ENCODE data around the gene PCDHB7. TPM values are rescaled to one million over a fixed set of nuclear protein-coding genes. Genes with fewer than 3 reads are reported as not detected.
"Not testable (repeated sequence)": the region's sequence is repeated elsewhere in the genome, so short reads cannot be mapped to it uniquely, and the experiment has no call there.

Gene PCDHB7
- total and polyA plus RNA-seq, 2 of the 4 experiments (the other 2 are of a cell fraction), result 0.18 to 0.38 TPM

DNA sequence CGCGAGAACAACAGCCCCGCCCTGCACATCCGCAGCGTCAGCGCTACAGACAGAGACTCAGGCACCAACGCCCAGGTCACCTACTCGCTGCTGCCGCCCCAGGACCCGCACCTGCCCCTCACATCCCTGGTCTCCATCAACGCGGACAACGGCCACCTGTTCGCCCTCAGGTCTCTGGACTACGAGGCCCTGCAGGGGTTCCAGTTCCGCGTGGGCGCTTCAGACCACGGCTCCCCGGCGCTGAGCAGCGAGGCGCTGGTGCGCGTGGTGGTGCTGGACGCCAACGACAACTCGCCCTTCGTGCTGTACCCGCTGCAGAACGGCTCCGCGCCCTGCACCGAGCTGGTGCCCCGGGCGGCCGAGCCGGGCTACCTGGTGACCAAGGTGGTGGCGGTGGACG is 43.1 kb downstream of the PCDHB7 start:
- CTCF ChIA-PET; H2AK9ac ChIP-seq (replicated peaks; ENCODE audit: low read depth, low read length, poor library complexity); intact Hi-C loops (cut with micrococcal nuclease); H2BK120ac ChIP-seq (ENCODE audit: low read depth, low read length); H3K4me3 ChIP-seq (ENCODE audit: insufficient read depth, low read depth, low read length); H2AFZ ChIP-seq (replicated peaks; ENCODE audit: low read length, poor library complexity); H3K4me1 ChIP-seq (ENCODE audit: control insufficient read depth, insufficient read depth, low read length); H2BK20ac ChIP-seq (ENCODE audit: low read depth, low read length); H2AK5ac ChIP-seq (ENCODE audit: low read depth, low read length); H3K9ac ChIP-seq (ENCODE audit: low read depth, low read length); H3K14ac ChIP-seq (replicated peaks; ENCODE audit: low read depth, low read length); POLR2A ChIA-PET (ENCODE audit: unreplicated experiment); H2BK5ac ChIP-seq (ENCODE audit: low read depth, low read length, poor library complexity, severe bottlenecking); H4K91ac ChIP-seq (ENCODE audit: insufficient read depth, low read depth, low read length); H3K27ac ChIP-seq (ENCODE audit: insufficient read depth, low read length); H4K5ac ChIP-seq (ENCODE audit: low read depth, low read length); H4K8ac ChIP-seq (ENCODE audit: low read depth in 2 of 2, low read length in 2 of 2); H3K56ac ChIP-seq (ENCODE audit: extremely low read depth, insufficient read depth, low read length); H3K79me1 ChIP-seq (ENCODE audit: low read depth in 1 of 2, low read length in 2 of 2); DNase-seq; H2BK15ac ChIP-seq (ENCODE audit: low read depth, low read length); H4K20me1 ChIP-seq (ENCODE audit: insufficient read depth, low read length); dilution Hi-C loops (cut with HindIII; ENCODE audit: low sequenced_read_pairs, unreplicated experiment); ATAC-seq (ENCODE audit: low read depth); H3K18ac ChIP-seq (ENCODE audit: low read depth, low read length); H3K4ac ChIP-seq (ENCODE audit: low read depth, low read length); in situ Hi-C loops (cut with MboI; ENCODE audit: low sequenced_read_pairs); H3K36me3 ChIP-seq (ENCODE audit: control insufficient read depth, insufficient read depth, low read length); H3K23ac ChIP-seq (ENCODE audit: low read depth, low read length); H3K9me1 ChIP-seq (ENCODE audit: insufficient read depth, low read length); H3K4me2 ChIP-seq (ENCODE audit: low read depth, low read length); BruUV-seq (replicated peaks); H3K27me3 ChIP-seq (ENCODE audit: control insufficient read depth, insufficient read depth, low read length): not testable (repeated sequence)
- peaks cover 20% of the 10 kb centered on the region; the same call in 1 of the 2 replicates for H3K9me3 ChIP-seq (ENCODE audit: control insufficient read depth, insufficient read depth, low read length)
- WGBS, 2 experiments (ENCODE audit: extremely low coverage in 2 of 2, insufficient read length in 1 of 2), result 33% methylated on average over 14 of the region's 40 CpGs; no CpG with 5 or more reads in 1 of the 2 experiments

DNA sequence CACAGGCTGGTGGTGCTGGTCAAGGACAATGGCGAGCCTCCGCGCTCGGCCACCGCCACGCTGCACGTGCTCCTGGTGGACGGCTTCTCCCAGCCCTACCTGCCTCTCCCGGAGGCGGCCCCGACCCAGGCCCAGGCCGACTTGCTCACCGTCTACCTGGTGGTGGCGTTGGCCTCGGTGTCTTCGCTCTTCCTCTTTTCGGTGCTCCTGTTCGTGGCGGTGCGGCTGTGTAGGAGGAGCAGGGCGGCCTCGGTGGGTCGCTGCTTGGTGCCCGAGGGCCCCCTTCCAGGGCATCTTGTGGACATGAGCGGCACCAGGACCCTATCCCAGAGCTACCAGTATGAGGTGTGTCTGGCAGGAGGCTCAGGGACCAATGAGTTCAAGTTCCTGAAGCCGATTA is 43.6 kb downstream of the PCDHB7 start:
- H3K36me3 ChIP-seq (ENCODE audit: control insufficient read depth, insufficient read depth, low read length); H2AFZ ChIP-seq (replicated peaks; ENCODE audit: low read length, poor library complexity); H2AK9ac ChIP-seq (replicated peaks; ENCODE audit: low read depth, low read length, poor library complexity); H2AK5ac ChIP-seq (ENCODE audit: low read depth, low read length); H3K23ac ChIP-seq (ENCODE audit: low read depth, low read length); dilution Hi-C loops (cut with HindIII; ENCODE audit: low sequenced_read_pairs, unreplicated experiment); H3K79me1 ChIP-seq (ENCODE audit: low read depth in 1 of 2, low read length in 2 of 2); POLR2A ChIA-PET (ENCODE audit: unreplicated experiment); H2BK20ac ChIP-seq (ENCODE audit: low read depth, low read length); H3K18ac ChIP-seq (ENCODE audit: low read depth, low read length); BruUV-seq (replicated peaks); intact Hi-C loops (cut with micrococcal nuclease); CTCF ChIA-PET; H3K4ac ChIP-seq (ENCODE audit: low read depth, low read length); H3K27ac ChIP-seq (ENCODE audit: insufficient read depth, low read length); H3K4me3 ChIP-seq (ENCODE audit: insufficient read depth, low read depth, low read length); H4K20me1 ChIP-seq (ENCODE audit: insufficient read depth, low read length); H4K8ac ChIP-seq (ENCODE audit: low read depth in 2 of 2, low read length in 2 of 2); H3K4me2 ChIP-seq (ENCODE audit: low read depth, low read length); H2BK5ac ChIP-seq (ENCODE audit: low read depth, low read length, poor library complexity, severe bottlenecking); H3K9ac ChIP-seq (ENCODE audit: low read depth, low read length); H2BK15ac ChIP-seq (ENCODE audit: low read depth, low read length); DNase-seq; H4K91ac ChIP-seq (ENCODE audit: insufficient read depth, low read depth, low read length); H3K14ac ChIP-seq (replicated peaks; ENCODE audit: low read depth, low read length); H4K5ac ChIP-seq (ENCODE audit: low read depth, low read length); H3K4me1 ChIP-seq (ENCODE audit: control insufficient read depth, insufficient read depth, low read length); H3K56ac ChIP-seq (ENCODE audit: extremely low read depth, insufficient read depth, low read length); H3K27me3 ChIP-seq (ENCODE audit: control insufficient read depth, insufficient read depth, low read length); in situ Hi-C loops (cut with MboI; ENCODE audit: low sequenced_read_pairs); ATAC-seq (ENCODE audit: low read depth); H2BK120ac ChIP-seq (ENCODE audit: low read depth, low read length); H3K9me1 ChIP-seq (ENCODE audit: insufficient read depth, low read length): not testable (repeated sequence)
- no CpG with 5 or more reads among the region's 26 CpGs for WGBS, 2 experiments (ENCODE audit: extremely low coverage in 2 of 2, insufficient read length in 1 of 2)
- peaks cover 18% of the 10 kb centered on the region; the same call in 1 of the 2 replicates for H3K9me3 ChIP-seq (ENCODE audit: control insufficient read depth, insufficient read depth, low read length)

All from IMR-90 (cell line).